ENCODE data around the gene RASGRF2. TPM values are rescaled to one million over a fixed set of nuclear protein-coding genes. Genes with fewer than 3 reads are reported as not detected.

The RASGRF2 gene
- total RNA-seq, 4 donors from 2014 or later = 19.5 to 45.3 (median 34.6) TPM

DNA sequence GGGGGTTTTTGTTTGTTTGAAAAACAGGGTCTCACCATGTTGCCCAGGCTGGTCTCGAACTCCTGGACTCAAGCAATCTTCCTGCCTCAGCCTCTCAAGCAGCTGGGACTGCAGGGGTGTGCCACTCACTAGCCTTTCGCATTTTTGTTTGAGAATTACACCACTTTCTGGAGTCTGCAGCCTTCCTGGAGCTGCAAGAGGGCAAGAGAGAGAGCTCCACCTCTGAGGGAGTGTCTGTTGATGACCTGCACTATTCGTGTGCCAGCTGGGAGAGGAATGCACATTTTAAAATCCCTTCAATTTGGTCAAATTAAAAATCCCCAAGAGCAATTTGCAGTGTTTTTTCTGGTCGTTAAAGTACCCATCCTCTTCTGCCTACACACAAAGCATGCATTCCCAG is 267.9 kb downstream of the RASGRF2 start:
- WGBS, 2 donors = 63 to 66% methylated on average over 4 of the region's 4 CpGs
- no peak for DNase-seq (ENCODE audit: low spot score in 2 of 2)
- TF ChIP-seq POLR2A (IDR thresholded peaks at IDR 0.05) (no peak), EP300 (IDR thresholded peaks at IDR 0.05) (no peak)
- TF ChIP-seq, protein P1, sequence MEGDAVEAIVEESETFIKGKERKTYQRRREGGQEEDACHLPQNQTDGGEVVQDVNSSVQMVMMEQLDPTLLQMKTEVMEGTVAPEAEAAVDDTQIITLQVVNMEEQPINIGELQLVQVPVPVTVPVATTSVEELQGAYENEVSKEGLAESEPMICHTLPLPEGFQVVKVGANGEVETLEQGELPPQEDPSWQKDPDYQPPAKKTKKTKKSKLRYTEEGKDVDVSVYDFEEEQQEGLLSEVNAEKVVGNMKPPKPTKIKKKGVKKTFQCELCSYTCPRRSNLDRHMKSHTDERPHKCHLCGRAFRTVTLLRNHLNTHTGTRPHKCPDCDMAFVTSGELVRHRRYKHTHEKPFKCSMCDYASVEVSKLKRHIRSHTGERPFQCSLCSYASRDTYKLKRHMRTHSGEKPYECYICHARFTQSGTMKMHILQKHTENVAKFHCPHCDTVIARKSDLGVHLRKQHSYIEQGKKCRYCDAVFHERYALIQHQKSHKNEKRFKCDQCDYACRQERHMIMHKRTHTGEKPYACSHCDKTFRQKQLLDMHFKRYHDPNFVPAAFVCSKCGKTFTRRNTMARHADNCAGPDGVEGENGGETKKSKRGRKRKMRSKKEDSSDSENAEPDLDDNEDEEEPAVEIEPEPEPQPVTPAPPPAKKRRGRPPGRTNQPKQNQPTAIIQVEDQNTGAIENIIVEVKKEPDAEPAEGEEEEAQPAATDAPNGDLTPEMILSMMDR (IDR thresholded peaks at IDR 0.05) = no peak
- Histone ChIP-seq H3K36me3 (peaks cover 0 to 5% (median 0%) of the 10 kb centered on the region in 3 donors), H3K9me3 (no peaks in the 10 kb centered on the region), H3K27me3 (no peaks in the 10 kb centered on the region), H3K4me1 (peaks cover 0 to 9% (median 2%) of the 10 kb centered on the region in 4 donors), H3K4me3 (no peak overlapping the region), H3K27ac (no peak overlapping the region)

DNA sequence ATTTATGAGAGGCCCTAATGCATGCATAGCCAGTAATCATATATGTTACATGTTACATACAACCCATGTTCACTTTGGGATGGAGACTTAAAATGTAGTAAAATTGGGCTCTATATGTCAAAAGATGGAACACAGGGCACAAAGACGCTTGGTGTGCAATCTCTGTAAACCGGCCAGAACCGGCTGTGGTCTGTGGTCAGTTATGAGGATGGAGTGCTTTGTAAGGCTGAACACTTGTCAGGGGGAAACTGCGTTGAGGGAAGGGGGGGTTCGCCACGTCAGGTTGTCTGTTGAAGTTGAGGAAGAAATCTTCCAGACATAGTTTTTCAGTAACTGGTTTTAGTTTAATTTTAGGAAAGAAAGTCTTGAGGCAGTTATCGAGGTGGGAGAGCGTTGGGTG is 270.3 kb downstream of the RASGRF2 start:
- Histone ChIP-seq H3K9me3 (no peaks in the 10 kb centered on the region), H3K4me3 (no peak overlapping the region), H3K27ac (no peak overlapping the region), H3K27me3 (no peaks in the 10 kb centered on the region), H3K36me3 (peaks cover 0 to 5% (median 0%) of the 10 kb centered on the region in 3 donors), H3K4me1 (peaks cover 0 to 30% (median 2%) of the 10 kb centered on the region in 4 donors)
- no peak for DNase-seq (ENCODE audit: low spot score in 2 of 2)
- no peak for TF ChIP-seq EP300 (IDR thresholded peaks at IDR 0.05)
- TF ChIP-seq POLR2A (IDR thresholded peaks at IDR 0.05) = no peak
- TF ChIP-seq, protein P1 (IDR thresholded peaks at IDR 0.05) = no peak
- WGBS, 2 donors = 78 to 83% methylated on average over 8 of the region's 8 CpGs

DNA sequence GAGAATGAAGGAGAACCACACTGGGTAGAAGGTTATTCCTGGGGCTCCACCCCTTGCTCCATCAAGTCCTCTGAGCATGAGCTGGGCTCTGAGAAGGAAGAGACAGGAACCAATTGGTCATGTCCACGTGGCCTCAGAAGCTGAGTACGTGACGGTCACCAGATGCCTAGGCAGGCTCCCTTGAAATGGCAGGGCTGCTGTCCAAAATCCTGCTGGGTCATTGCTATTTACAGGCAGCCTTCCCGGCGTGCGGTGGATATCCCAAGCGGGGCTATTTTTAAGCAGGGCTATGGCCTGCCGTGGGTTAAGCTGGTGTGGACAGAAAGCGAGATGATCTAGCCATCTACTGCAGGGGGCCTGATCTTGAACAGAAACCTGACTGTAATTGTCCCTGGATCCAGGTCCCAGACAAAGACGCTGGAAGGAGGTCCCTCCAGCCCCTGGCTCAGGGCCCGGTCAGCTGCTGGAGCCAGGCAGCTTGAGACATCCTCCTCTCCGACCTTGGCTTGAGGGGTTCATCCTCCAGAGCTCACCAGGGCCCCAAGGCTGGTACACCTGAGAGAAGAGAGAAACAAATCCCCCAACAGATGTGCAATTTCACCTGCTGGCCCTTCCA is 272.4 kb downstream of the RASGRF2 start:
- 44 to 64% methylated on average over 12 of the region's 12 CpGs for WGBS, 2 donors
- H3K36me3 ChIP-seq = no peaks in the 10 kb centered on the region
- peak in 1 of 2 donors; percentile 24 for DNase-seq (ENCODE audit: low spot score in 2 of 2)

DNA sequence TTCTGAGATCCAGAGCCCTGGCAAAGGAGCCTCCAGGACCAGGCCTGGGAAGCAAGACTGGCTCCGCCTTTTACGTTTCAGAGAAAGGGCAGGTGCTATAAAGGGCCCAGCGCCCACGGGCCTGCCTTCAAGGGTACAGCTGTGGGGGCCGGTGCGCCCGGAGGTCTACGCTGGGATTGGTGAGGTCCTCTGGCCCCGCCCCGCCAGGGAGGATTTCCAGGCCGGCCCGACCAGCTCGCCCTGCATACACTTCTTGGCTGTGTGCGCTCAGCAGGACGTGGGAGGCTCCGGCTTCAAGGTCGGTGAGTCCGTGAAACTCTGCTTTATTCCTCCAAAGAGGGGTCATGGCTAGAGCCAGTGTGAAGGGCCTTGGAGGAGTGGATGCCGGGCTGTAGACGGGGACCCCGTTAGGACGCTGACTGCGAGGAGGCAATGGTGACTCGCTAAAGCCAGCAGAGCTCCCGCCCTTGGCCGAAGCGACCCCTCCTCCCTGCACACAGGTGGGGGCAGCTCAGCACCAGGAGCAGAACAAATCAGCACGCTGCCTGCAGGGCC is 273.0 kb downstream of the RASGRF2 start, which contains the start of gene CKMT2:
Gene CKMT2, plus strand, starts transcription at position 243 of the 555 bp plus-strand sequence. CDS start 17,811 bp downstream, outside the sequence.
- H3K27ac ChIP-seq = peak within 1 kb of the TSS in 3 of 4 donors; percentile 52 to 62 (median 57)
- H3K36me3 ChIP-seq = no peaks in the 10 kb centered on the region
- peak within 1 kb of the TSS in 3 of 4 donors; percentile 16 to 44 (median 28) for H3K4me3 ChIP-seq
- WGBS, 2 donors = 9 to 13% methylated on average over 19 to 28 of the region's 28 CpGs
- peaks cover 0 to 38% (median 2%) of the 10 kb centered on the region in 4 donors for H3K4me1 ChIP-seq
- peak; percentile 31 to 33 for DNase-seq (ENCODE audit: low spot score in 2 of 2)
- no peaks in the 10 kb centered on the region for H3K27me3 ChIP-seq
- H3K9me3 ChIP-seq = no peaks in the 10 kb centered on the region
- TF ChIP-seq, protein P1 (IDR thresholded peaks at IDR 0.05) = no peak
- TF ChIP-seq POLR2A (IDR thresholded peaks at IDR 0.05) (no peak), EP300 (IDR thresholded peaks at IDR 0.05) (no peak)

More for the DNA sequence above, 272.4 kb downstream of the RASGRF2 start:
- Histone ChIP-seq H3K4me3 (peak overlapping the region in 3 of 4 donors; percentile 16 to 44 (median 28)), H3K27ac (peak overlapping the region in 2 of 4 donors; percentile 14 to 42), H3K4me1 (peaks cover 0 to 38% (median 2%) of the 10 kb centered on the region in 4 donors), H3K9me3 (no peaks in the 10 kb centered on the region), H3K27me3 (no peaks in the 10 kb centered on the region)
- TF ChIP-seq EP300 (IDR thresholded peaks at IDR 0.05) (no peak), POLR2A (IDR thresholded peaks at IDR 0.05) (no peak)
- TF ChIP-seq, protein P1 (IDR thresholded peaks at IDR 0.05) = no peak

DNA sequence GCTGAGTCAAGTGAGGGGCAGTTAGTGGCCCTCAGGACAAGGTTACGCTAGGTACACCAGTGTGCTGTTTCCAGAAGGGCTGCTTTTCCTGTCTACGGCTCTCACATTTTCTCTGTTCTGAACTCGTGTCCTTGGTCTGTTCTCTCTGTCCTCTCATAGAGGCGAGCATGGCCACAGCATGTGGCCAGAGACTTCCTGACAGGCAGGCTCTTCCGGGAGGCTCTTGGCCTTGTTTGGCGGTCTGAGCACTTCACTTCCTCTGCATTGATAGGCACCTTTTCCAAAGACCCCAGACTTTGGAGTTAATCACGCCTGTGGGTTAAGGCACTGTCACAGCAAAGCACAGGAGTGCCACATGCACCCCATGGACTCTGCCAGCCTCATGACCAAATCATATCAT is 274.1 kb downstream of the RASGRF2 start:
- peak overlapping the region in 2 of 4 donors; percentile 52 to 62 for H3K27ac ChIP-seq
- no peaks in the 10 kb centered on the region for H3K27me3 ChIP-seq
- TF ChIP-seq POLR2A (IDR thresholded peaks at IDR 0.05) = no peak
- TF ChIP-seq, protein P1 (IDR thresholded peaks at IDR 0.05) = no peak
- peaks cover 0 to 5% (median 0%) of the 10 kb centered on the region in 3 donors for H3K36me3 ChIP-seq
- H3K4me3 ChIP-seq = no peak overlapping the region
- no peak for DNase-seq (ENCODE audit: low spot score in 2 of 2)
- no peaks in the 10 kb centered on the region for H3K9me3 ChIP-seq
- WGBS, 2 donors = 86 to 90% methylated on average over 7 of the region's 7 CpGs
- H3K4me1 ChIP-seq = peaks cover 0 to 38% (median 2%) of the 10 kb centered on the region in 4 donors
